Inflammatory macrophage treated with lipopolysaccharide for 4 hours (primary cell): ENCODE results near the gene PCDH9.
"Not testable (repeated sequence)": the region's sequence is repeated elsewhere in the genome, so short reads cannot be mapped to it uniquely, and the experiment has no call there.

ENCODE experiments used
- DNase-seq: peaks from one replicate; pipeline ENCODE4 v3.0.0-alpha.2; 2020

PCDH9 gene

GRCh38 chr13:66640231-66640630, 589.9 kb downstream of the PCDH9 start:
- no peak for DNase-seq

GRCh38 chr13:66639044-66639443, 591.1 kb downstream of the PCDH9 start:
- DNase-seq, result no peak

GRCh38 chr13:66635526-66635925, 594.6 kb downstream of the PCDH9 start:
- no peak for DNase-seq

GRCh38 chr13:66634384-66634783, 595.8 kb downstream of the PCDH9 start:
- DNase-seq, result no peak

GRCh38 chr13:66627512-66627911, 602.6 kb downstream of the PCDH9 start:
- DNase-seq, result no peak

GRCh38 chr13:66624302-66624701, 605.8 kb downstream of the PCDH9 start:
- DNase-seq, result no peak

GRCh38 chr13:66623129-66623820, 606.9 kb downstream of the PCDH9 start:
- DNase-seq, result no peak

GRCh38 chr13:66621906-66622447, 608.2 kb downstream of the PCDH9 start:
- not testable (repeated sequence) for DNase-seq

- DNase-seq, result no peak
Observed at GRCh38 chr13:66618702-66619101, 611.4 kb downstream of the PCDH9 start.

- DNase-seq, result no peak
Observed at GRCh38 chr13:66617786-66618185, 612.4 kb downstream of the PCDH9 start.

GRCh38 chr13:66612983-66613382, 617.2 kb downstream of the PCDH9 start:
- no peak for DNase-seq

GRCh38 chr13:66586489-66586888, 643.6 kb downstream of the PCDH9 start:
- DNase-seq, result peak; percentile 62

- DNase-seq, result no peak
Observed at GRCh38 chr13:66585669-66586203, 644.4 kb downstream of the PCDH9 start.

- DNase-seq, result no peak
Observed at GRCh38 chr13:66581675-66582074, 648.5 kb downstream of the PCDH9 start.

- DNase-seq, result no peak
Observed at GRCh38 chr13:66578305-66578704, 651.8 kb downstream of the PCDH9 start.

GRCh38 chr13:66577358-66577757, 652.8 kb downstream of the PCDH9 start:
- DNase-seq, result no peak

- no peak for DNase-seq
Observed at GRCh38 chr13:66576381-66576780, 653.8 kb downstream of the PCDH9 start.

- DNase-seq, result no peak
Observed at GRCh38 chr13:66574606-66575005, 655.5 kb downstream of the PCDH9 start.

GRCh38 chr13:66567899-66568612, 662.1 kb downstream of the PCDH9 start:
- DNase-seq, result no peak

GRCh38 chr13:66565279-66565678, 664.9 kb downstream of the PCDH9 start:
- no peak for DNase-seq

- DNase-seq, result no peak
Observed at GRCh38 chr13:66563076-66563475, 667.1 kb downstream of the PCDH9 start.

GRCh38 chr13:66562054-66562453, 668.1 kb downstream of the PCDH9 start:
- no peak for DNase-seq

- no peak for DNase-seq
Observed at GRCh38 chr13:66560991-66561390, 669.1 kb downstream of the PCDH9 start.

- no peak for DNase-seq
Observed at GRCh38 chr13:66560189-66560588, 669.9 kb downstream of the PCDH9 start.
